ENCODE results near the gene ZNF343. TPM values are rescaled to one million over a fixed set of nuclear protein-coding genes. Genes with fewer than 3 reads are reported as not detected.
"Not testable (repeated sequence)": the region's sequence is repeated elsewhere in the genome, so short reads cannot be mapped to it uniquely, and the experiment has no call there.

The ZNF343 gene
- total and polyA plus RNA-seq, 5 experiments from 2014 or later = 1.7 to 14.2 (median 5.0) TPM

- H3K36me3 Mint-ChIP-seq = no peaks in the 10 kb centered on the region
- no peak overlapping the region for H3K4me3 Mint-ChIP-seq
- peaks cover 7 to 11% (median 8%) of the 10 kb centered on the region in 4 donors for H3K4me1 Mint-ChIP-seq
- peaks cover 3 to 22% (median 16%) of the 10 kb centered on the region in 5 donors for H3K27me3 Mint-ChIP-seq
- H3K27ac Mint-ChIP-seq = no peak overlapping the region
- no peaks in the 10 kb centered on the region for H3K9me3 Mint-ChIP-seq
- DNase-seq (no peak), ATAC-seq (no peak)
- POLR2A ChIA-PET = interaction anchor here (0.5 kb wide), 1 partner anchor 10 kb away, joined by 3 read pairs; no protein-coding TSS in a partner anchor
These were observed 24.4 kb upstream of the ZNF343 start for GRCh38 chr20:2533118-2533517.

- POLR2A ChIA-PET = no interaction called here
- H3K27ac Mint-ChIP-seq = no peak overlapping the region
- no peak for DNase-seq
- H3K4me3 Mint-ChIP-seq = peak overlapping the region in 1 of 10 donors; percentile 33
- no peaks in the 10 kb centered on the region for H3K9me3 Mint-ChIP-seq
- peaks cover 0 to 7% (median 4%) of the 10 kb centered on the region in 5 donors for H3K27me3 Mint-ChIP-seq
- ATAC-seq = no peak
- H3K4me1 Mint-ChIP-seq = peaks cover 16 to 29% (median 21%) of the 10 kb centered on the region in 4 donors
- H3K36me3 Mint-ChIP-seq = no peaks in the 10 kb centered on the region
These were observed 20.1 kb upstream of the ZNF343 start for GRCh38 chr20:2528671-2529271.

GRCh38 chr20:2527762-2528161, 19.0 kb upstream of the ZNF343 start:
- Mint-ChIP-seq H3K36me3 (no peaks in the 10 kb centered on the region), H3K27me3 (peaks cover 0 to 4% (median 2%) of the 10 kb centered on the region in 5 donors), H3K27ac (no peak overlapping the region), H3K9me3 (no peaks in the 10 kb centered on the region), H3K4me3 (no peak overlapping the region), H3K4me1 (peaks cover 16 to 29% (median 21%) of the 10 kb centered on the region in 4 donors)
- DNase-seq (no peak), ATAC-seq (no peak)
- POLR2A ChIA-PET = no interaction called here

- H3K27ac Mint-ChIP-seq = peak overlapping the region in 3 of 10 donors; percentile 27 to 63 (median 32)
- H3K9me3 Mint-ChIP-seq, POLR2A ChIA-PET, H3K36me3 Mint-ChIP-seq, DNase-seq, ATAC-seq, H3K27me3 Mint-ChIP-seq: not testable (repeated sequence)
- H3K4me3 Mint-ChIP-seq = peak overlapping the region in 6 of 10 donors; percentile 18 to 60 (median 44)
- H3K4me1 Mint-ChIP-seq = peaks cover 16 to 34% (median 25%) of the 10 kb centered on the region in 4 donors
These were observed 17.5 kb upstream of the ZNF343 start for GRCh38 chr20:2526218-2526583.

- peaks cover 14 to 30% (median 22%) of the 10 kb centered on the region in 4 donors for H3K4me1 Mint-ChIP-seq
- POLR2A ChIA-PET = interaction anchor here (0.6 to 3.2 kb wide), 6 partner anchors 17 to 141 kb away, joined by 3 to 12 read pairs (median 8); partner anchors contain the start of genes IDH3B, NOP56, SNRPB and ZNF343
These were observed 16.2 kb upstream of the ZNF343 start for GRCh38 chr20:2524709-2525506.

GRCh38 chr20:2523919-2524708, 15.4 kb upstream of the ZNF343 start:
- ATAC-seq (peak; percentile 85 to 88), DNase-seq (peak; percentile 80 to 96 (median 92))
- Mint-ChIP-seq H3K9me3 (no peaks in the 10 kb centered on the region), H3K36me3 (no peaks in the 10 kb centered on the region), H3K4me3 (peak overlapping the region; percentile 85 to 94 (median 90)), H3K4me1 (peaks cover 9 to 24% (median 17%) of the 10 kb centered on the region in 4 donors), H3K27me3 (peaks cover 0 to 2% (median 0%) of the 10 kb centered on the region in 5 donors), H3K27ac (peak overlapping the region; percentile 72 to 92 (median 86))
- POLR2A ChIA-PET = interaction anchor here (0.6 to 3.2 kb wide), 8 partner anchors 15 to 141 kb away, joined by 3 to 12 read pairs (median 8); partner anchors contain the start of genes IDH3B, NOP56, SNRPB and ZNF343

More at GRCh38 chr20:2524709-2525506, 16.2 kb upstream of the ZNF343 start:
- Mint-ChIP-seq H3K27ac (peak overlapping the region; percentile 43 to 92 (median 83)), H3K27me3 (peaks cover 0 to 2% (median 2%) of the 10 kb centered on the region in 5 donors), H3K9me3 (no peaks in the 10 kb centered on the region), H3K4me3 (peak overlapping the region; percentile 85 to 94 (median 90)), H3K36me3 (no peaks in the 10 kb centered on the region)
- DNase-seq (peak in 4 of 10 donors; percentile 21 to 37 (median 28)), ATAC-seq (peak; percentile 49 to 62)

GRCh38 chr20:2522826-2523429, 14.2 kb upstream of the ZNF343 start:
- not testable (repeated sequence) for H3K36me3 Mint-ChIP-seq, DNase-seq, ATAC-seq, H3K27me3 Mint-ChIP-seq, H3K9me3 Mint-ChIP-seq
- POLR2A ChIA-PET = interaction anchor here (0.6 to 3.2 kb wide), 3 partner anchors 10 to 129 kb away, joined by 3 to 12 read pairs (median 4); partner anchors contain the start of gene NOP56
- peaks cover 9 to 24% (median 17%) of the 10 kb centered on the region in 4 donors for H3K4me1 Mint-ChIP-seq
- H3K27ac Mint-ChIP-seq = peak overlapping the region in 1 of 10 donors; percentile 29
- peak overlapping the region in 1 of 10 donors; percentile 14 for H3K4me3 Mint-ChIP-seq

GRCh38 chr20:2521369-2522305, 12.9 kb upstream of the ZNF343 start:
- Mint-ChIP-seq H3K27me3 (peaks cover 0 to 2% (median 0%) of the 10 kb centered on the region in 5 donors), H3K27ac (peak overlapping the region in 2 of 10 donors; percentile 2 to 60), H3K4me1 (peaks cover 9 to 24% (median 17%) of the 10 kb centered on the region in 4 donors), H3K4me3 (no peak overlapping the region), H3K36me3 (no peaks in the 10 kb centered on the region), H3K9me3 (no peaks in the 10 kb centered on the region)
- POLR2A ChIA-PET = interaction anchor here (0.6 to 3.2 kb wide), 3 partner anchors 43 to 143 kb away, joined by 3 to 12 read pairs (median 3); partner anchors contain the start of gene NOP56
- peak in 9 of 10 donors; percentile 29 to 73 (median 45) for DNase-seq
- no peak for ATAC-seq

- ATAC-seq (no peak), DNase-seq (no peak)
- Mint-ChIP-seq H3K36me3 (no peaks in the 10 kb centered on the region), H3K27ac (no peak overlapping the region), H3K4me1 (peaks cover 9 to 23% (median 16%) of the 10 kb centered on the region in 4 donors), H3K9me3 (no peaks in the 10 kb centered on the region), H3K27me3 (peaks cover 0 to 2% (median 0%) of the 10 kb centered on the region in 5 donors), H3K4me3 (no peak overlapping the region)
- POLR2A ChIA-PET = no interaction called here
These were observed 11.9 kb upstream of the ZNF343 start for GRCh38 chr20:2520617-2521016.

- DNase-seq (no peak), ATAC-seq (no peak)
- Mint-ChIP-seq H3K9me3 (no peaks in the 10 kb centered on the region), H3K4me1 (peaks cover 3 to 11% (median 8%) of the 10 kb centered on the region in 4 donors), H3K4me3 (no peak overlapping the region), H3K27me3 (peaks cover 0 to 2% (median 0%) of the 10 kb centered on the region in 5 donors), H3K27ac (peak overlapping the region in 1 of 10 donors; percentile 79), H3K36me3 (no peaks in the 10 kb centered on the region)
- POLR2A ChIA-PET = no interaction called here
These were observed 10.5 kb upstream of the ZNF343 start for GRCh38 chr20:2519115-2519809.

All from naive thymus-derived CD8-positive, alpha-beta T cell (primary cell).